MM.1S (cell line): ENCODE measurements around the gene ZGPAT.

Experiments
- DNase-seq: peaks from one replicate; pipeline ENCODE4 v3.0.0-alpha.2; 2015
- H2AFZ ChIP-seq: fragments of 300-600 bp; sonication (generic); 2 replicates; pipeline ENCODE4 v1.6.0; 2016; ENCODE audit warnings: antibody characterized with exemption, low read length
- H3F3A ChIP-seq: fragments of 300-600 bp; sonication (generic); 2 replicates; pipeline ENCODE4 v1.6.1; 2016; ENCODE audit warnings: mild to moderate bottlenecking, antibody characterized with exemption, low read length, moderate library complexity, mixed read lengths; ENCODE audit not compliant: insufficient read depth
- H3K27ac ChIP-seq: fragments of 300-600 bp; sonication (generic); 2 replicates; pipeline ENCODE4 v1.5.1; 2016; ENCODE audit warnings: mild to moderate bottlenecking, low read length
- H3K27me3 ChIP-seq: fragments of 300-600 bp; sonication (generic); replicated peaks from 2 replicates; pipeline ENCODE4 v1.6.0; 2016; ENCODE audit warnings: low read length; ENCODE audit not compliant: insufficient read depth
- H3K36me3 ChIP-seq: fragments of 300-600 bp; sonication (generic); replicated peaks from 2 replicates; pipeline ENCODE4 v1.6.1; 2016; ENCODE audit warnings: mild to moderate bottlenecking, low read length, mixed read lengths; ENCODE audit not compliant: insufficient read depth
- H3K4me1 ChIP-seq: fragments of 300-600 bp; sonication (generic); 2 replicates; pipeline ENCODE4 v1.6.1; 2016; ENCODE audit warnings: low read length, mixed read lengths
- H3K4me2 ChIP-seq: fragments of 300-600 bp; sonication (generic); 2 replicates; pipeline ENCODE4 v1.6.0; 2016; ENCODE audit warnings: low read depth, low read length
- H3K4me3 ChIP-seq: fragments of 300-600 bp; sonication (generic); 2 replicates; pipeline ENCODE4 v1.5.1; 2016; ENCODE audit warnings: low read length, mixed read lengths
- H3K79me2 ChIP-seq: fragments of 300-600 bp; sonication (generic); 2 replicates; pipeline ENCODE4 v1.6.1; 2016; ENCODE audit warnings: mixed run types, low read length, mixed read lengths
- H3K9ac ChIP-seq: fragments of 300-600 bp; sonication (generic); 2 replicates; pipeline ENCODE4 v1.6.1; 2016; ENCODE audit warnings: low read length, mixed read lengths
- H3K9me2 ChIP-seq: fragments of 300-600 bp; sonication (generic); replicated peaks from 2 replicates; pipeline ENCODE4 v1.6.1; 2016; ENCODE audit warnings: mild to moderate bottlenecking, low read length, mixed read lengths; ENCODE audit not compliant: insufficient read depth
- H3K9me3 ChIP-seq: fragments of 300-600 bp; sonication (generic); replicated peaks from 2 replicates; pipeline ENCODE4 v1.6.1; 2016; ENCODE audit warnings: mild to moderate bottlenecking, low read length, mixed read lengths; ENCODE audit not compliant: insufficient read depth
- H4K20me1 ChIP-seq: fragments of 300-600 bp; sonication (generic); 2 replicates; pipeline ENCODE4 v1.6.1; 2016; ENCODE audit warnings: mild to moderate bottlenecking, low read length, moderate library complexity, mixed read lengths; ENCODE audit not compliant: insufficient read depth
- CTCF ChIP-seq: fragments of 300-600 bp; sonication (generic); IDR thresholded peaks from 2 replicates; pipeline ENCODE4 v1.5.1; 2016; ENCODE audit warnings: antibody characterized with exemption, low read length, mixed read lengths
- EZH2 ChIP-seq: fragments of 300-600 bp; sonication (generic); optimal IDR thresholded peaks from 2 replicates; pipeline ENCODE3; 2017; ENCODE audit warnings: low read depth, mild to moderate bottlenecking, antibody characterized with exemption, low read length, mixed read lengths
- EZH2phosphoT487 ChIP-seq: fragments of 300-600 bp; sonication (generic); IDR thresholded peaks from 2 replicates; pipeline ENCODE4 v1.6.1; 2018; ENCODE audit warnings: antibody characterized with exemption, low read length

ZGPAT gene

GRCh38 chr20:63682384-63683139, 25.3 kb upstream of the ZGPAT start:
- H3F3A ChIP-seq: no peaks in the 10 kb centered on the region
- DNase-seq: no peak
- H3K9me3 ChIP-seq: no peaks in the 10 kb centered on the region
- H3K4me2 ChIP-seq: no peak overlapping the region
- H3K4me1 ChIP-seq: no peaks in the 10 kb centered on the region
- H3K27ac ChIP-seq: no peak overlapping the region
- H3K9ac ChIP-seq: no peak overlapping the region
- H3K36me3 ChIP-seq: no peaks in the 10 kb centered on the region
- no peaks in the 10 kb centered on the region for H3K27me3 ChIP-seq
- TF ChIP-seq EZH2phosphoT487 (no peak), EZH2 (no peak), CTCF (no peak)
- H3K79me2 ChIP-seq: no peaks in the 10 kb centered on the region
- no peaks in the 10 kb centered on the region for H4K20me1 ChIP-seq
- H3K4me3 ChIP-seq: no peak overlapping the region
- H2AFZ ChIP-seq: no peak overlapping the region
- H3K9me2 ChIP-seq: no peaks in the 10 kb centered on the region

DNA sequence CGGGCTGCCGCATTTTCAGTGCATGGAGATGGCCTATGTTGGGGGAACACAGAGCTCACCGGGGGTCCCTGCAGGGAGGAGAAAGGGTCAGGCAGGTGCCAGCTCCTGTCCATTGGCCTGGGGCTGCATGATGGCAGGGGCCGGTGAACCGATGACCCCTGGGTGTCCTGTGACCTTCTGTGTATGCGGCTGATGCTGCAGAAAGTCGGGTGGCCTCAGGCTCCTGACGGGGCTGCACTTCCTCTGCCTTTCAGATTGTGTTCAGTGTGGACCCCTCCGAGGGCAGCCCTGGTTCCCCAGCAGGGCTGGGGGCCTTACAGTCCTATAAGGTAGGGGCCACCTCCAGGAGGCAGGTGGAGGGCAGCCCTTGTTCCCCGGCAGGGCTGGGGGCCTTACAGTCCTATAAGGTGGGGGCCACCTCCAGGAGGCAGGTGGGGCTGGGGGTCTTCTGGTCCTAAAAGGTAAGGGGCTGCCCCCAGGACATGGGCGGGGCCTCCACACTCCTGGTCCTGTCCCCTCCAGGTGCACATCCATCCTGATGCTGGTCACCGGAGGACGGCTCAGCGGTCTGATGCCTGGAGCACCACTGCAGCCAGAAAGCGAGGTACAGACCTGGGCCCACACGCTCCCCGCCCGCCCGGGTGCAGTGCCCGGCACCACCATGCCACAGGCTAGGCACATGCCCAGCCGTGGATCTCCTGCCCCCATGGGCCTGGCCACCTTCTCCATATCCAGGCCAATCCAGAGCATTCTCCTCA, 22.4 kb upstream of the ZGPAT start:
- H3K27ac ChIP-seq: no peak overlapping the region

GRCh38 chr20:63686094-63686491, 21.7 kb upstream of the ZGPAT start:
- H3K36me3 ChIP-seq: no peaks in the 10 kb centered on the region
- H3K9ac ChIP-seq: no peak overlapping the region
- H3K9me3 ChIP-seq: no peaks in the 10 kb centered on the region
- H3K4me3 ChIP-seq: no peak overlapping the region
- no peak for TF ChIP-seq CTCF
- TF ChIP-seq EZH2phosphoT487: no peak
- no peak for TF ChIP-seq EZH2
- no peaks in the 10 kb centered on the region for H3K4me1 ChIP-seq
- no peak overlapping the region for H3K27ac ChIP-seq
- no peaks in the 10 kb centered on the region for H3K9me2 ChIP-seq
- no peak for DNase-seq
- H4K20me1 ChIP-seq: no peaks in the 10 kb centered on the region
- H3K4me2 ChIP-seq: no peak overlapping the region
- no peaks in the 10 kb centered on the region for H3F3A ChIP-seq
- H3K27me3 ChIP-seq: no peaks in the 10 kb centered on the region
- H2AFZ ChIP-seq: no peak overlapping the region
- no peaks in the 10 kb centered on the region for H3K79me2 ChIP-seq

More for the DNA sequence above, 22.4 kb upstream of the ZGPAT start:
- Histone ChIP-seq H3K9ac (no peak overlapping the region), H2AFZ (no peak overlapping the region), H3K4me2 (no peak overlapping the region), H3K27me3 (no peaks in the 10 kb centered on the region), H3K4me3 (no peak overlapping the region), H3K9me3 (no peaks in the 10 kb centered on the region), H3K9me2 (no peaks in the 10 kb centered on the region), H3K36me3 (no peaks in the 10 kb centered on the region), H4K20me1 (no peaks in the 10 kb centered on the region), H3K79me2 (no peaks in the 10 kb centered on the region), H3F3A (no peaks in the 10 kb centered on the region), H3K4me1 (no peaks in the 10 kb centered on the region)
- DNase-seq: no peak
- TF ChIP-seq CTCF (no peak), EZH2phosphoT487 (no peak), EZH2 (no peak)
